CD4-positive, alpha-beta T cell (primary cell): ENCODE measurements around the gene RFWD3. TPM values are rescaled to one million over a fixed set of nuclear protein-coding genes. Genes with fewer than 3 reads are reported as not detected.

Source experiments
- ATAC-seq: fragments of 200-7000 bp; cut with Tn5 transposase; one replicate; pipeline ENCODE4 v1.10.0; 2022; ENCODE audit warnings: mild to moderate bottlenecking; ENCODE audit not compliant: poor library complexity
- CTCF ChIA-PET: fragments of 350-600 bp; sonication (Branson Sonifier 250); formaldehyde crosslinking; loops from one replicate; lab custom pipeline; 2021; ENCODE audit warnings: antibody characterized with exemption, inconsistent platforms; lab: Charles Lee
- POLR2A ChIA-PET: fragments of 350-600 bp; sonication (Branson Sonifier 250); formaldehyde crosslinking; loops from one replicate; lab custom pipeline; 2021; ENCODE audit warnings: antibody characterized with exemption, inconsistent platforms; lab: Charles Lee
- DNase-seq, 14 experiments: peaks; one replicate each; pipeline ENCODE4 v3.0.0-alpha.2; 2013 to 2020; ENCODE audit warnings: mixed read lengths in 2 of 14
- H3K27ac ChIP-seq, 2 donors: one replicate each; pipeline versions ENCODE4 v1.5.1 to v1.7.0; 2013; ENCODE audit warnings: low read length in 2 of 2, low read depth in 1 of 2, mild to moderate bottlenecking in 1 of 2
- H3K27me3 ChIP-seq, 2 experiments: 1 replicate in 1 of 2; 2 replicates in 1 of 2; pipeline versions ENCODE4 v1.6.1 to v1.7.0; 2013; ENCODE audit warnings: low read length in 2 of 2, control low read depth in 1 of 2, mild to moderate bottlenecking in 1 of 2, moderate library complexity in 1 of 2; ENCODE audit not compliant: insufficient read depth in 2 of 2, control insufficient read depth in 1 of 2
- H3K36me3 ChIP-seq: one replicate; pipeline ENCODE4 v1.6.1; 2013; ENCODE audit warnings: low read length, control low read depth; ENCODE audit not compliant: insufficient read depth
- H3K4me1 ChIP-seq: one replicate; pipeline ENCODE4 v1.6.1; 2013; ENCODE audit warnings: low read length, control low read depth; ENCODE audit not compliant: insufficient read depth
- H3K4me3 ChIP-seq: one replicate; pipeline ENCODE4 v1.5.1; 2013; ENCODE audit warnings: mild to moderate bottlenecking, low read length, moderate library complexity
- H3K9me3 ChIP-seq, 2 experiments: 1 replicate in 1 of 2; 2 replicates in 1 of 2; pipeline versions ENCODE4 v1.6.1 to v1.7.0; 2013; ENCODE audit warnings: low read length in 2 of 2, mild to moderate bottlenecking in 2 of 2, control low read depth in 1 of 2, moderate library complexity in 1 of 2; ENCODE audit not compliant: control insufficient read depth in 1 of 2, insufficient read depth in 1 of 2
- H3K27ac Mint-ChIP-seq: one replicate; pipeline ENCODE4 v1.8.0; 2020; ENCODE audit warnings: mixed read lengths
- H3K27me3 Mint-ChIP-seq: one replicate; pipeline ENCODE4 v1.8.0; 2021; ENCODE audit warnings: mixed read lengths
- H3K36me3 Mint-ChIP-seq: one replicate; pipeline ENCODE4 v1.8.0; 2021; ENCODE audit warnings: low read depth, mixed read lengths
- H3K4me1 Mint-ChIP-seq: one replicate; pipeline ENCODE4 v1.8.0; 2021; ENCODE audit warnings: low read depth, mixed read lengths
- H3K4me3 Mint-ChIP-seq: one replicate; pipeline ENCODE4 v1.8.0; 2020; ENCODE audit warnings: mild to moderate bottlenecking, mixed read lengths
- H3K9me3 Mint-ChIP-seq: one replicate; pipeline ENCODE4 v1.8.0; 2020; ENCODE audit warnings: mixed read lengths
- intact Hi-C, 2 experiments: fragments of 100-400 bp; cut with DNase I in 1 of 2; cut with micrococcal nuclease in 1 of 2; formaldehyde crosslinking; loops; one replicate each; pipeline versions ENCODE4 v1.15.1 to v1.9.0; 2023 to 2025; cut with DNase I, micrococcal nuclease
- total RNA-seq, 174 experiments: library from RNA in 2 of 174; stranded (reverse) in 2 of 174; gene quantifications; one replicate each; pipeline ENCODE4 v1.2.3 and lab custom pipeline; 2021 to 2026
- TF ChIP-seq, protein P1 (sequence below): fragments of 200-600 bp; IDR thresholded peaks from one replicate; pipeline ENCODE4 v1.8.0; 2022; ENCODE audit warnings: antibody characterized with exemption, mild to moderate bottlenecking

The RFWD3 gene
- total RNA-seq, 2 experiments from 2014 or later, result 44.9 to 47.0 TPM

DNA sequence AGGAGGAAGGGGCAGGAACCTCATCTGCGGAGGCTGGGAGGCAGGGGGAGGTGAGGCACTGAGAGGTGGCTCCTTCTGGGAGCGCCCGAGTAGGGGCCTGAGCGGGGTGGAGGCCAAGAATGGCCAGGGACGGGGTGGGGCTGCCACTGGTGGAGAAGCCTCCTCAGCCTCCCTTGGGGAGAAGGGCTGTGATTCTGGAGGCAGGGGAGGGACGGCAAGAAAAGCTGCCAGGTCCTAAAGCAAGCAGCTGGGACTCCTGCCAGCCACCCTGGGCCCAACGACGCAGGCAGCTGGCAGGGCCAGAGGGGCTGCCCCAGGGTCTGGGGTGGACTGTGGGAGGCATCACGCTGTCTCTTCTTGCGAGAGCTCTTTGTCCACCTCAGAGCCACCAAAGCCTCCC, 46.6 kb upstream of the RFWD3 start:
- no peak for ATAC-seq
- intact Hi-C loops, result no loop called here
- H3K36me3 Mint-ChIP-seq, result no peaks in the 10 kb centered on the region
- ChIA-PET CTCF (interaction anchor here (1.4 to 2.1 kb wide), 2 partner anchors 13 to 149 kb away, joined by 6 to 9 read pairs; partner anchors contain the start of gene MLKL), POLR2A (no interaction called here)
- H3K4me3 Mint-ChIP-seq, result no peak overlapping the region
- no peak for DNase-seq
- no peaks in the 10 kb centered on the region for H3K36me3 ChIP-seq
- no peaks in the 10 kb centered on the region for H3K4me1 Mint-ChIP-seq
- H3K9me3 ChIP-seq, result no peaks in the 10 kb centered on the region
- H3K27ac Mint-ChIP-seq, result no peak overlapping the region
- H3K27ac ChIP-seq, result no peak overlapping the region
- no peak overlapping the region for H3K4me3 ChIP-seq
- no peaks in the 10 kb centered on the region for H3K27me3 ChIP-seq
- H3K4me1 ChIP-seq, result peaks cover 2% of the 10 kb centered on the region
- no peaks in the 10 kb centered on the region for H3K27me3 Mint-ChIP-seq
- H3K9me3 Mint-ChIP-seq, result no peaks in the 10 kb centered on the region
- TF ChIP-seq, protein P1, sequence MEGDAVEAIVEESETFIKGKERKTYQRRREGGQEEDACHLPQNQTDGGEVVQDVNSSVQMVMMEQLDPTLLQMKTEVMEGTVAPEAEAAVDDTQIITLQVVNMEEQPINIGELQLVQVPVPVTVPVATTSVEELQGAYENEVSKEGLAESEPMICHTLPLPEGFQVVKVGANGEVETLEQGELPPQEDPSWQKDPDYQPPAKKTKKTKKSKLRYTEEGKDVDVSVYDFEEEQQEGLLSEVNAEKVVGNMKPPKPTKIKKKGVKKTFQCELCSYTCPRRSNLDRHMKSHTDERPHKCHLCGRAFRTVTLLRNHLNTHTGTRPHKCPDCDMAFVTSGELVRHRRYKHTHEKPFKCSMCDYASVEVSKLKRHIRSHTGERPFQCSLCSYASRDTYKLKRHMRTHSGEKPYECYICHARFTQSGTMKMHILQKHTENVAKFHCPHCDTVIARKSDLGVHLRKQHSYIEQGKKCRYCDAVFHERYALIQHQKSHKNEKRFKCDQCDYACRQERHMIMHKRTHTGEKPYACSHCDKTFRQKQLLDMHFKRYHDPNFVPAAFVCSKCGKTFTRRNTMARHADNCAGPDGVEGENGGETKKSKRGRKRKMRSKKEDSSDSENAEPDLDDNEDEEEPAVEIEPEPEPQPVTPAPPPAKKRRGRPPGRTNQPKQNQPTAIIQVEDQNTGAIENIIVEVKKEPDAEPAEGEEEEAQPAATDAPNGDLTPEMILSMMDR, result no peak

DNA sequence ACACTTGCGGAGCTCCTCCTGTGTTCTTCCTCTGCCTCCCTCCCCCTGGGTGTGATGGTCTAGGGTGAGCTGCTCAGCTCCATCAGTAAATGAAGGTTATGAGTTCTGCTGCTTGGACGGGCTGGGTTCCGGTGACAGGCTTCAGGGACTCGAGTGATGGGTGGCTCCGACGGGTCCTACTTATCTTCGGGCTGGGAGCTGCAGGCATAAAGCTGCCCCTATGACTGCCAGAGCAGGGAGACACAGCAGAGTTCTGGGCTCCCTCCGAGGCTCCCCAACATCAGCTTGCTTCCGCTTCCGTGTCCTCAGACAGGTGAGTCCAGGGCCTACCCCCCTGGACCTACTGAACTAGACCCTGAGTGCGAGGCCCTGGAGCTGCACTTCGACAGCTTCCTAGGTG, 45.3 kb upstream of the RFWD3 start:
- Mint-ChIP-seq H3K9me3 (no peaks in the 10 kb centered on the region), H3K4me3 (no peak overlapping the region), H3K27ac (no peak overlapping the region), H3K36me3 (no peaks in the 10 kb centered on the region), H3K4me1 (no peaks in the 10 kb centered on the region), H3K27me3 (no peaks in the 10 kb centered on the region)
- ATAC-seq (no peak), DNase-seq (no peak)
- POLR2A ChIA-PET, result interaction anchor here (1.0 to 1.2 kb wide), 2 partner anchors 12 to 14 kb away, joined by 3 read pairs; partner anchors contain the start of gene MLKL
- Histone ChIP-seq H3K4me3 (no peak overlapping the region), H3K4me1 (peaks cover 2% of the 10 kb centered on the region), H3K36me3 (no peaks in the 10 kb centered on the region), H3K27ac (no peak overlapping the region), H3K9me3 (no peaks in the 10 kb centered on the region), H3K27me3 (no peaks in the 10 kb centered on the region)
- intact Hi-C loops, result no loop called here
- CTCF ChIA-PET, result interaction anchor here (2.1 kb wide), 1 partner anchor 151 kb away, joined by 9 read pairs; no protein-coding TSS in a partner anchor
- TF ChIP-seq, protein P1, result no peak

DNA sequence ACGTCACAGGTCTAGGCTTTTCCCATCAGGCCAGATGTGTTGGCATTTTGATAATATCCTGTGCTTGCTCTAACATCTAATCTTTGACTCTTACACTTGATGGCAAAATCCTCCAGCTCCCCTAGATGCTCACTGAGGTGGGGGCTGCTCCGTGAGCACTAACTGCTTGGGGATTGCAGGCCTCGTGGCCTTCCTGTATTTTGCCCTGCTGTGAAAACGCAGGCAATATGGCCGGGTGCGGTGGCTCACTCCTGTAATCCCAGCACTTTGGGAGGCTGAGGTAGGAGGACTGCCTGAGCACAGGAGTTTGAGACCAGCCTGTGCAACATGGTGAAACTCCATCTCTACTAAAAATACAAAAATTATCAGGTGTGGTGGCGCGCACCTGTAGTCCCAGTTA, 43.7 kb upstream of the RFWD3 start:
- H3K9me3 Mint-ChIP-seq, result no peaks in the 10 kb centered on the region
- TF ChIP-seq, protein P1, result no peak

More for the DNA sequence above, 43.7 kb upstream of the RFWD3 start:
- H3K4me3 ChIP-seq, result no peak overlapping the region
- peaks cover 2% of the 10 kb centered on the region for H3K4me1 ChIP-seq
- DNase-seq (no peak), ATAC-seq (no peak)
- ChIA-PET CTCF (interaction anchor here (0.5 to 1.3 kb wide), 2 partner anchors 9 to 150 kb away, joined by 3 to 6 read pairs; no protein-coding TSS in a partner anchor), POLR2A (no interaction called here)
- intact Hi-C loops, result no loop called here
- H3K27ac ChIP-seq, result no peak overlapping the region
- Mint-ChIP-seq H3K36me3 (no peaks in the 10 kb centered on the region), H3K4me3 (no peak overlapping the region), H3K27me3 (no peaks in the 10 kb centered on the region), H3K4me1 (no peaks in the 10 kb centered on the region), H3K27ac (no peak overlapping the region)
- no peaks in the 10 kb centered on the region for H3K27me3 ChIP-seq
- no peaks in the 10 kb centered on the region for H3K9me3 ChIP-seq
- H3K36me3 ChIP-seq, result no peaks in the 10 kb centered on the region
